ENCODE results near the gene OPHN1.

DNA sequence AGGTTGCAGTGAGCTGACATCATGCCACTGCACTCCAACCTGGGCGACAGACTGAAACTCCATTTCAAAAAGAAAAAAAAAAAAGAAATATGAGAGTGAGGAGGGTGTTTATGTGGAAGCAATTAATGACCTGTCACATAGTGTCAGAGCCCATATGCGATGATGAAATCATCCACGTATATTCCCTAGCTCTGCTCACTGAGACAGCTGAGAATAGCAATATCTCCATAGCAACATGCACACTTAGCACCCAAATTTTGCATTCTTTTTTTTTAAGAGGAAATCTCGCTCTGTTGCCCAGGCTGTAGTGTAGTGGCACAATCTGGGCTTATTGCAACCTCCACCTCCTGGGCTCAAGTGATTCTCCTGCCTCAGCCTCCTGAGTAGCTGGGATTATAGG lies 31.5 kb upstream of the OPHN1 start:
- TF ChIP-seq POLR2AphosphoS5 (IDR thresholded peaks at IDR 0.05) (no peak), EP300 (IDR thresholded peaks at IDR 0.05) (no peak)
- TF ChIP-seq, protein P1, sequence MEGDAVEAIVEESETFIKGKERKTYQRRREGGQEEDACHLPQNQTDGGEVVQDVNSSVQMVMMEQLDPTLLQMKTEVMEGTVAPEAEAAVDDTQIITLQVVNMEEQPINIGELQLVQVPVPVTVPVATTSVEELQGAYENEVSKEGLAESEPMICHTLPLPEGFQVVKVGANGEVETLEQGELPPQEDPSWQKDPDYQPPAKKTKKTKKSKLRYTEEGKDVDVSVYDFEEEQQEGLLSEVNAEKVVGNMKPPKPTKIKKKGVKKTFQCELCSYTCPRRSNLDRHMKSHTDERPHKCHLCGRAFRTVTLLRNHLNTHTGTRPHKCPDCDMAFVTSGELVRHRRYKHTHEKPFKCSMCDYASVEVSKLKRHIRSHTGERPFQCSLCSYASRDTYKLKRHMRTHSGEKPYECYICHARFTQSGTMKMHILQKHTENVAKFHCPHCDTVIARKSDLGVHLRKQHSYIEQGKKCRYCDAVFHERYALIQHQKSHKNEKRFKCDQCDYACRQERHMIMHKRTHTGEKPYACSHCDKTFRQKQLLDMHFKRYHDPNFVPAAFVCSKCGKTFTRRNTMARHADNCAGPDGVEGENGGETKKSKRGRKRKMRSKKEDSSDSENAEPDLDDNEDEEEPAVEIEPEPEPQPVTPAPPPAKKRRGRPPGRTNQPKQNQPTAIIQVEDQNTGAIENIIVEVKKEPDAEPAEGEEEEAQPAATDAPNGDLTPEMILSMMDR (IDR thresholded peaks at IDR 0.05) = no peak

All from upper lobe of left lung (tissue), 4 donors.